Peyer's patch (tissue), 4 donors: ENCODE measurements around the gene OCA2. TPM values are rescaled to one million over a fixed set of nuclear protein-coding genes. Genes with fewer than 3 reads are reported as not detected.

Source experiments
- DNase-seq, 3 donors: peaks; one replicate each; pipeline ENCODE4 v3.0.0-alpha.2; 2017 to 2019
- H3K27ac ChIP-seq, 4 donors: fragments of 200-600 bp; sonication (generic); one replicate each; pipeline ENCODE4 v1.5.1; 2016 to 2019
- H3K27me3 ChIP-seq, 2 donors: fragments of 200-600 bp; sonication (generic); one replicate each; pipeline ENCODE4 v1.5.1; 2019
- H3K36me3 ChIP-seq, 3 donors: fragments of 200-600 bp; sonication (generic); one replicate each; pipeline ENCODE4 v1.5.1; 2016 to 2019
- H3K4me1 ChIP-seq, 4 donors: fragments of 200-600 bp; sonication (generic); one replicate each; pipeline ENCODE4 v1.5.1; 2016 to 2019
- H3K4me3 ChIP-seq, 4 donors: fragments of 200-600 bp; sonication (generic); 1 replicate in 3 of 4; 2 replicates in 1 of 4; pipeline ENCODE4 v1.5.1; 2016 to 2019; ENCODE audit warnings: mild to moderate bottlenecking in 1 of 4
- H3K9me3 ChIP-seq, 4 donors: fragments of 200-600 bp; sonication (generic); one replicate each; pipeline ENCODE4 v1.5.1; 2016 to 2019; ENCODE audit warnings: mild to moderate bottlenecking in 1 of 4
- CTCF ChIP-seq, 6 experiments: fragments of 450-650 bp in 4 of 6; fragments of 200-600 bp in 2 of 6; sonication (generic) in 1 of 6; IDR thresholded peaks; one replicate each; pipeline ENCODE4 v1.5.1; 2017 to 2019; ENCODE audit warnings: antibody characterized with exemption in 6 of 6, mild to moderate bottlenecking in 3 of 6, moderate library complexity in 1 of 6
- POLR2A ChIP-seq, 2 donors: fragments of 450-650 bp; IDR thresholded peaks; one replicate each; pipeline ENCODE4 v1.5.1; 2017; ENCODE audit warnings: antibody characterized with exemption in 2 of 2, mild to moderate bottlenecking in 2 of 2, moderate library complexity in 2 of 2
- total RNA-seq, 4 donors: library from RNA; depleted of rRNA; stranded (reverse); fragments of >200 nt; gene quantifications; one replicate each; pipeline ENCODE4 v1.1.0, GENCODE V29; 2016

The OCA2 gene
- total RNA-seq, 4 donors from 2014 or later = 1.4 to 3.0 TPM; not detected in 2

GRCh38 chr15:27993544-27993943, 105.6 kb downstream of the OCA2 start:
- H3K36me3 ChIP-seq = no peaks in the 10 kb centered on the region
- TF ChIP-seq POLR2A (IDR thresholded peaks at IDR 0.05) (no peak), CTCF (IDR thresholded peaks at IDR 0.05) (no peak)
- no peaks in the 10 kb centered on the region for H3K4me1 ChIP-seq
- no peaks in the 10 kb centered on the region for H3K27me3 ChIP-seq
- no peak overlapping the region for H3K27ac ChIP-seq
- no peaks in the 10 kb centered on the region for H3K9me3 ChIP-seq
- H3K4me3 ChIP-seq = no peak overlapping the region
- DNase-seq = no peak

- Histone ChIP-seq H3K4me3 (no peak overlapping the region), H3K9me3 (no peaks in the 10 kb centered on the region), H3K4me1 (no peaks in the 10 kb centered on the region), H3K36me3 (no peaks in the 10 kb centered on the region), H3K27me3 (no peaks in the 10 kb centered on the region), H3K27ac (no peak overlapping the region)
- DNase-seq = no peak
- no peak for TF ChIP-seq CTCF (IDR thresholded peaks at IDR 0.05)
Observed at GRCh38 chr15:27990521-27991515, 108.3 kb downstream of the OCA2 start.

GRCh38 chr15:27989838-27990237, 109.3 kb downstream of the OCA2 start:
- Histone ChIP-seq H3K9me3 (no peaks in the 10 kb centered on the region), H3K27ac (no peak overlapping the region), H3K4me3 (no peak overlapping the region), H3K36me3 (no peaks in the 10 kb centered on the region), H3K27me3 (no peaks in the 10 kb centered on the region), H3K4me1 (no peaks in the 10 kb centered on the region)
- TF ChIP-seq CTCF (IDR thresholded peaks at IDR 0.05) (no peak), POLR2A (IDR thresholded peaks at IDR 0.05) (no peak)
- no peak for DNase-seq

GRCh38 chr15:27989427-27989826, 109.7 kb downstream of the OCA2 start:
- H3K27me3 ChIP-seq = no peaks in the 10 kb centered on the region
- H3K27ac ChIP-seq = no peak overlapping the region
- no peak for TF ChIP-seq CTCF (IDR thresholded peaks at IDR 0.05)
- no peak for TF ChIP-seq POLR2A (IDR thresholded peaks at IDR 0.05)
- H3K4me1 ChIP-seq = no peaks in the 10 kb centered on the region
- H3K4me3 ChIP-seq = no peak overlapping the region
- no peaks in the 10 kb centered on the region for H3K9me3 ChIP-seq
- DNase-seq = no peak
- no peaks in the 10 kb centered on the region for H3K36me3 ChIP-seq

GRCh38 chr15:27985099-27985498, 114.0 kb downstream of the OCA2 start:
- no peak for TF ChIP-seq CTCF (IDR thresholded peaks at IDR 0.05)
- no peak for TF ChIP-seq POLR2A (IDR thresholded peaks at IDR 0.05)
- no peaks in the 10 kb centered on the region for H3K9me3 ChIP-seq
- H3K27me3 ChIP-seq = no peaks in the 10 kb centered on the region
- H3K4me3 ChIP-seq = no peak overlapping the region
- no peaks in the 10 kb centered on the region for H3K4me1 ChIP-seq
- DNase-seq = no peak
- H3K36me3 ChIP-seq = no peaks in the 10 kb centered on the region
- H3K27ac ChIP-seq = no peak overlapping the region
